GM12801 (cell line): ENCODE results near the gene CFHR3.

Source experiments
- TF ChIP-seq, protein P1 (sequence below): IDR thresholded peaks from one replicate; pipeline ENCODE4 v1.5.1; 2011; ENCODE audit warnings: control low read depth; ENCODE audit not compliant: insufficient read length; ENCODE audit errors: extremely low read depth

Gene CFHR3

DNA sequence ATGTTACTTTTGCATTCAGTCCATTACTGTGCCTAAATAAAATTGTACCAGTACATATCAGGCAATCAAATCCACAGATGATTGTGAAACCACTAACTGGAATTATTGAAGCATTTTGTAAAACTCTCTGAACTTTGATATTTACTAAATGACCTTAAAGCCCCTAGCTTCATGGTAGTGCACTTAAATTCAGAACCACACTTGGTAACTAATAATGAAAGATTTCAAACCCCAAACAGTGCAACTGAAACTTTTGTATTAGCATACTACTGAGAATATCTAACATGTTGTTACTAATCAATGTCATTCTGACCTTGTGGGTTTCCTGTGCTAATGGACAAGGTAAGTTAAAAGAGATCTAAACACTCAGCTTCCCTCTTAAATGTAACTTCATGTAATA is at the start of gene CFHR3:
CFHR3 (plus strand) TSS at position 238 of the 400 bp plus-strand sequence; CDS start at position 285, 47 bp downstream.
- TF ChIP-seq, protein P1, sequence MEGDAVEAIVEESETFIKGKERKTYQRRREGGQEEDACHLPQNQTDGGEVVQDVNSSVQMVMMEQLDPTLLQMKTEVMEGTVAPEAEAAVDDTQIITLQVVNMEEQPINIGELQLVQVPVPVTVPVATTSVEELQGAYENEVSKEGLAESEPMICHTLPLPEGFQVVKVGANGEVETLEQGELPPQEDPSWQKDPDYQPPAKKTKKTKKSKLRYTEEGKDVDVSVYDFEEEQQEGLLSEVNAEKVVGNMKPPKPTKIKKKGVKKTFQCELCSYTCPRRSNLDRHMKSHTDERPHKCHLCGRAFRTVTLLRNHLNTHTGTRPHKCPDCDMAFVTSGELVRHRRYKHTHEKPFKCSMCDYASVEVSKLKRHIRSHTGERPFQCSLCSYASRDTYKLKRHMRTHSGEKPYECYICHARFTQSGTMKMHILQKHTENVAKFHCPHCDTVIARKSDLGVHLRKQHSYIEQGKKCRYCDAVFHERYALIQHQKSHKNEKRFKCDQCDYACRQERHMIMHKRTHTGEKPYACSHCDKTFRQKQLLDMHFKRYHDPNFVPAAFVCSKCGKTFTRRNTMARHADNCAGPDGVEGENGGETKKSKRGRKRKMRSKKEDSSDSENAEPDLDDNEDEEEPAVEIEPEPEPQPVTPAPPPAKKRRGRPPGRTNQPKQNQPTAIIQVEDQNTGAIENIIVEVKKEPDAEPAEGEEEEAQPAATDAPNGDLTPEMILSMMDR: no peak

DNA sequence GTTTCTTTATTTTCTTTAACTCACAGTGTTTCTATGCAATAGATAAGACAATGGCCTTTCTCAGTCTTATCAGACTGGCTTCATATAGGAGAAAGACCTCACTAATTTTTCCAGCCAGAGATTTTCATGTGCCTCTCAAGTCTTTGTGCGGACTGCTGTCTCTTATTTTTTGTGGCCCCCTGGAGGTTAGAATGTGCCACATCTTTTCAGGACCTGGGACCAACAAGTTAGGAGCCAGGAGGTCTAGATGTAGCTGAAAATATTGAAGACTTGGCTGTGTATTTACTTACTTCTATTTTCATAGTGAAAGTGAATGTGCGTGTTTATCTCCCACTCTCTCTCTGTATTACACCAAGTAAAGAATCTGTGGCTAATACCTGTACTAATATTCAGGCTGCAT is 42.1 kb upstream of the CFHR3 start:
- TF ChIP-seq, protein P1: no peak

DNA sequence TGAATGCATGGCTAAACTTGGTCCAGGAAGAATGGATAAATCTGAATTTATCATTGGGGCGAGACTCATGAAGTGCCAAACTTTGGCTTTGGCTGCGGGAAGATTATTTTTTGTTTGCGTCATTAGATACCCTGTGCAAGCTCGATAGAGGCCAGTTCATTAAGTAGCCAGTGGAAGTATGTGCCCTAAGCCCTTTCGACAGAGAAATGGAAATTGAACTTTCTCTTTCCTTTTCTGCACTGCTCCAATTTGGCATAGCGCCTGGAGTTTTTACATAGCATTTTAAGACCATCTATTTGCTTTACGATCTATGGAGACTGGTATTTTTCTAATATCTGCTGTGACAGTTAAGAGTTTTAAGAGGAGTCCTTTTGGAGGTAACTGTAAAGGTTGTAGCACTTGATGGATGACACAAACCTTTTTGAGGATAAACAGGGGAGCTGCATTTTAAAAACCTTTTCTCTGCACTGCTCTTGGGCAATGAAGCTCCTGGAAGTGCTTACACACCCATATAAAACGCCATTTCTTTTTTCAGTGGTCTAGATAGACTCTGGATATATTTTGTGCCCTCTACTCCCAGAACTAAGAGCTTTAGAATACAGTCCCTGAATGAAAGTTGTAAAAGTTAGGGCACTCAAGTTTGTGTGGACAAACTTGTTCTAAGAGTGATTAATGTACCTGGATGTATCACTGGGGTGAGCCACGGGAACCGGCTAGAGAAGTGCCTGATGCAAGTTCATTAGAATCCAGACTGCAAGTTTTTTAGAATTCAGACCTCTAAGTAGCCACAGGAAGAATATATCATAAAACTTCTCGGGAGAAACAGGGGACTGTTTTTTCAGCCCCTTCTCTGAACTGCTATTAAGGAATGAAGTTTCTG is 41.3 kb upstream of the CFHR3 start:
- TF ChIP-seq, protein P1: no peak

DNA sequence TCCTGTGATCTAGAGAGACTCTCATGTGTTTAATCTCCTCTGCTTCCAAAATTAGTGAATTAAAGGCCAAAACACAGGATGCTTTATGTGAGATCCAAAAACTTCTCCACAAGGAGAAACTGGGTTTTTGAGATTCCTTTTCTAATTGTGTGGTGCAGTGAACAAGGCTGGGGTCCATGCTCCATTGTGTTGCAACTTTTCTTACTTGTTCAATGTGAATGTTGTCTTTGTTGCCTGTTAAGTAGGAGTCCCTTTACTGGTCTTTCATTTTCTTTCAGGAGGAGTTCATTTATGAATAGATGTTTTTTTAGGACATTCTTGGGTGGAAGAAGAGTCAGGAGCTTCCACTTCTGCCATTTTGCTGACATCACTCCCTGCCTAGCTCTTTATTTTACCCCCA is 40.6 kb upstream of the CFHR3 start:
- TF ChIP-seq, protein P1: no peak

DNA sequence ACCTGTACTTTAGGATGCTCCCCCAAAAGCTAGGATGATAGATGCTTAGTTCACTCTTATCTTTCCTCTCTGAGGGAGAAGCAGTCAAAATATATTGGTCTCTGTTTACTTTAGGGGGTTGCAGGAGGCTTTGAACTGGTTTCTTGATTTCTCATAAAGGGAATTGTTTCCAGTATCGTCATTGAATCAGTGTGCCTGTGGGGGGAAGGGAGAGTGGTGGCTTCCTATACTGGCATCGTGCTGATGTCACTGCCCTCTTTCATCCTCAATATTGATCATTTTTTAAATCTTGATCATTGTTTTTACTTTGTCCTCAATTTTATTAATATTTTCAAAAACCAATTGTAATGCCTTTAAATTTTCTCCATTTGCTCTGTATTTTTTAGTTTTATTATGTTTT is 40.2 kb upstream of the CFHR3 start:
- TF ChIP-seq, protein P1: no peak

DNA sequence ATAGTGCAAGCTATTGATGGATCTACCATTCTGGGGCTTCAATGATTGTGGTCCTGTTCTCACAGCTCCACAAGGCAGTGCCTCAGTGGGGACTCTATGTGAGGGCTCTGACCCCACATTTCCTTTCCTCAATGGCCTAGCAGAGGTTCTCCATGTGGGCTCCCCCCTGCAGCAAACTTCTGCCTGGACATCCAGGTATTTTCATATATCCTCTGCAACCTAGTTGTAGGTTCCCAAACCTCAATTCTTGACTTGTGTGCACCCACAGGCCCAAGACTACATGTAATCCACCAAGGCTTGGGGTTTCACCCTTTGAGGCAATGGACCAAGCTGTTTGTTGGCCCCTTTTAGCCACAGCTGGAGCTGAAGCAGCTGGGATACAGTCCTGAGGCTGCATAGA is 35.9 kb upstream of the CFHR3 start:
- TF ChIP-seq, protein P1: no peak

DNA sequence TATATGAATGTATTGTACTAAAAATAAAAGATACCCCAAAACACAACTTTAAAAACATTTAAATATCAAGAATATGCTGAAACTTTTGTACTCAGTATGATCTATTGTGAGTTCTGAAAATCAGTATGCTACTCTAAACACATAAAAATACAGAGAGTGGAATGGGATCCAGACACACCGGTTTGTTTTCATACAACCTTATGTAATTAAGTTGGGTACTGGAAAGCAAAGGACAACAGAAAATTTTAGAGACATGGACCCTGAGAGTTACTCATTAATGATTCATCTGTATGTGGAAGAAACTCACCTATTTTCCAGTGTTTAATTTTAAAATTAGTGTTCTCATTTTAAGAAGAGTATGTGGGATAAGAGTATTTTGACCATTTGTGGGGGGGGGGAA is 927 bp upstream of the CFHR3 start:
- TF ChIP-seq, protein P1: no peak
